Kidney capillary endothelial cell (primary cell): ENCODE data around the gene LENG9.

ENCODE experiments used
- DNase-seq: peaks from one replicate; pipeline ENCODE4 v3.0.0-alpha.2; 2018; ENCODE audit warnings: low spot score

LENG9 gene

GRCh38 chr19:54421521-54421920 lies 42.1 kb downstream of the LENG9 start:
- no peak for DNase-seq

DNA sequence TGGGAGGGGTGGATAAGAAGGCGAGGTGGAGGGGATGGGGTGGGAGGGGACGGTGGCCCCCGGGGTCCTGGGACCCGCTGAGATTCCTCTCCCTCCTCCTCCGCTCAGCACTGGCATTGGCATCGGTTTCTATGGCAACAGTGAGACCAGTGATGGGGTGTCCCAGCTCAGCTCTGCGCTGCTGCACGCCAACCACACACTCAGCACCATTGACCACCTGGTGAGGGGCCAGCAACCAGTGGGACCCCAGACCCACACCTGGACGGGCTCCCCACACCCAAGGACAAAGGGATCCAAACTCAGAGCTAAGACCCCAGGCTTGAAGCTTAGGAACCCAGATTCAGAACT lies 42.4 kb downstream of the LENG9 start:
- DNase-seq = no peak

DNA sequence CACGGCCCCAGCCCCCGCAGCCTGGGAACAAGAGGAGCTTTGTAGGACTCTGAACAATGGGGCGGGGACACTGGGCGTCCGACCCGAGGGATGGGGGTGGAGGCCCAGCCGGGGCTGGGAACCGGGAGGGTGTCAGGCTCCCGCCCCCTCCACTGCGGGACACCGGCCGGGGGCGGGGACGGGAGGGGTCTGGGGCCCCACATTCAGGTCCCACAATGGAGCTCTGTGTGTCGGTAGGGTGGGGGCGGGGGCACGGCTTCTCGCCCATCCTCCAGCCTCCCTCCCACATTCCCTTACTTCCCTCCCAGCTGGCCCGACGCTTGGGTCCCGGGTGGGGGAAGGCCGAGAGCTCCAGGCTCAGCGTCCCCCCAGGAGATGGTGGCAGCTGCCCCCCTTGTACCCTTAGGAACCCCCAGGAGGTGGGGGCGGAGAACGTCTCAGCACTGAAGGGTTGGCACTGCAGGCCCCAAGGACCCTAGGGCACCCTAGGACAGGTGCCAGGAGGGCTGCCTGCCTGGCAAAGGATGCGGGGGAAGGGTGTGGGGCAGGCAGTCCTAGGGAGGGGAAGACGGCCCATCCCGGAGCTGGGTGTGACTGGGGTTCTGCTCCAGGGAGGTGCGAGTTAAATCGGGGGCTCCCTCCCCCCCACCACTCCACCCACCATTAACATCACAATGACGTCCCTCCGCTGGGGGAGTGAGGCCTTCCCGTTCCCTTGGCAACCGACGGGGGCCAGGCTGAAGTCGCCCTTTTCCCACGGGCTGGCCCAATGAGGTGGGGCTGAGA lies 43.0 kb downstream of the LENG9 start:
- DNase-seq = no peak

DNA sequence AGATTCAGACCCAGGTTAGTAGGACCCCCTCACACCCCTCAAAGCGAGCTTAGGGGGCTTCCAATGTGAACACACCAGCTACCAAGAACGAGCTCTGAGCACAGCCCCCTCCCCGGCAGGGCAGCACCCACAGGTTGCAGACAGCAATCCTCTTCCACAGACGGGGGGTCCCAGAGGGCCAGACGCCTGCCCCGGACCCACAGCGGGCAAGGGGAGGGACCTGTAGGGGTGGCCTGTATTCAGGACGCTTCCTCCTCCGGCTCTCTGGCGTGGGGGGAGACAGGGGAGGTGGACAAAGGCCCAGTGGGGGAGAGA lies 43.6 kb downstream of the LENG9 start:
- no peak for DNase-seq

DNA sequence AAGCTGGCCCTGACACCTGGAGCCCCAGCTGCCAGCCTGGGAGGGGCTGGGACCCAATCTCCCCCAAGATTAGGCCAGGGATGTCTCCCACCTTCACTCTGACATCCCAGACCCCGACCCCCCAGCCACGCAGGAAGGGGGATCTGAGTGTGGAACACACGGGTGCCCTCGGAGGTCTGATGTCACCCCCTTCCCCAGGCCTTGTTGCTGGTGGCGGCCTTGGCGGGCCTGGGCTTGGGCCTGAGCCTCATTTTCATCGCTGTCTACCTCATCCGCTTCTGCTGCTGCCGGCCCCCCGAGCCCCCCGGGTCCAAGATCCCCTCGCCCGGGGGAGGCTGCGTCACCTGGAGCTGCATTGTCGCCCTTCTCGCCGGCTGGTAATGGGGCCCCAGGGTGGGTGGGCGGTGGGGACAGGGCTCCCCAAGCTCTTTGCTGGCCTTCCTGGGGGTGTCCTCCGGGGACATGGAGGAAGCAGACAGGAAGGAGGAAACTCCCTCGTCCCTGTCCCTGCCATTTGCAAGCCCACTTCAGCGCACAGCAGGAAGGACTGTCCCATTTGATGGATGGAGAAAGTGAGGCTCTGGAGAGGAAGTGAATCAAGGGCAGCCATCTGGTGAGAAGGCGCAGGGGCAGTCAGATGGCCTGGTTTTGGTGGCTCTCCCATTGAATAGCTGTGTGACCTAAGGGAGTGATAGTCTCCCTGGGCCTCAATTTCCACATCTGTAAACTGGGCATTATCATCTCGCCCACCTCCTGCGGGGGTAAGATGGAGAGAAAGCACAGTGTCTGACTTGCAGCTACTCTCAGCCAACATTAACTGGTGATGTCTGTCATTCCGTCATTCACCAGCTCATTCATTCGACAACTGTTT lies 44.4 kb downstream of the LENG9 start:
- DNase-seq = no peak

- no peak for DNase-seq
These were observed 45.3 kb downstream of the LENG9 start for GRCh38 chr19:54418030-54418929.

DNA sequence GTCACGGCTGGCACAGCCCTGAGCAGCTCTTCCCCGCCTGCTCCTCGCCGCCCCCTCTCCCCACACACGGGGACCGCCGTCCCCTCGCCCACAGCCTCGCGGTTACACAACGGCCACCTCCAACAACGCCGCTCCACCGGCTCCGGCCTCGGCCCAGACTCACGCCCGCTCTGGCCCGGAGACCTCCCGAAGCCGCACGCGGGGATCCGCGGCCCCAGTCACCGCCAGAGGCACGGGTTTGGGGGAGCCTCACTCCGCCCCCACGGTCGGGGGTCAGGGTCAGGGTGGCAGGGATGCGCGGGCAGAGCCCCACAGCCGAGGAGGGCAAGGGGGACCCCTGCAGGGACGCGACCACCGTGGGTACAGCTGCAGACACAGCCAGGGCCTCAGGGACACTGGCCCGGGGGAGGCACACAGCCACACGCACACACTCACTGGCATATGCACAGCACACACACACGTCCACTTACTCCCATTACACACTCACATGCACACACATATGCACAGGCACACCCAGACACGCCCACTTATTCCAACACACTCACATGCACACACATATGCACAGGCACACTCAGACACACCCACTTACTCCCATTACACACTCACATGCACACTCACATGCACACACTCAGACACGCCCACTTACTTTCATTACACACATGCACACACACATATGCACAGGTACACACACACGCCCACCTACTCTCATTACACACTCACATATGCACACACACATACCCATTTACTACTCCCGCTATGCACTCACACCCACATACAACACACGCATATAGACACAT lies 46.7 kb downstream of the LENG9 start:
- no peak for DNase-seq

DNA sequence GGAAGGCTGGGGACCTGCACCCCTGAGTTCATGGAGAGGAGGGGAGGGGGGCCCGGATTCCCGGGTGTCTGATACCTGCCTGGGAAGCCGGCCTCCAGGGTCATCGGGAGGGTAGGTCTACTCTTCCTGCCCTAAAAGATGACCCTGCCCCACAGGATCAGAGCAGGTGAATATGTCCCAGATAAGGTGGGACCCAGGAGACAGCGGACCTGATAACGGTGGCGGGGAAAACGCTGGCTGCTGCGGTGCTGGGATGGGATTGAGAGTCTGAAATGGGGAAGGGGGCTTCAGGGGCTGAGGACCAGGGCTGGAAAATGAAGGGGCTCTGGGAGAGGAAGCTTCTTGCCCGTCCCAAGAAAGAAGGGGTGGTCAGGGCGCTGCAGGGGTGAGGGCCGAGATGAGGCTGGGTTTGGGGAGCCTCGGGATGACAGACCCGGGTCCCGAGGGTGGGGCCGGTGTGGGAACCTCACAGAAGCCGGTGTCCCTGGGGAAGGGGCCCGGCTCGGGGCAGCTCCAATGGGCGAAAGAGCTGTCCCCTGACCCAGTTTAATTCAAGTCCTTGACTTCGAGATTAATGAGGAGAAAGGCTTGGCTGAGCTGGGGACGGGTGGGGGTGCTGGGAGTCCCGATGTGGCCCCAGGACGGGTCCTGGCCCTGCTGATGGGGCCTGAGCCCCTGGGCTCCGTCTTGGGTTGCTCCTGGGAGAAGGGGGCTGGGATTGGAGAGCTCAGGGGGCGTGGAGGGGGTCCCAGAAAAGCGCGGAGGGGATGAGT lies 47.5 kb downstream of the LENG9 start:
- no peak for DNase-seq

GRCh38 chr19:54415208-54415900 lies 48.2 kb downstream of the LENG9 start, which contains the start of gene TTYH1:
Gene TTYH1, plus strand, starts transcription at chr19:54415464. Its CDS starts 89 bp downstream, at chr19:54415553.
- no peak for DNase-seq

DNA sequence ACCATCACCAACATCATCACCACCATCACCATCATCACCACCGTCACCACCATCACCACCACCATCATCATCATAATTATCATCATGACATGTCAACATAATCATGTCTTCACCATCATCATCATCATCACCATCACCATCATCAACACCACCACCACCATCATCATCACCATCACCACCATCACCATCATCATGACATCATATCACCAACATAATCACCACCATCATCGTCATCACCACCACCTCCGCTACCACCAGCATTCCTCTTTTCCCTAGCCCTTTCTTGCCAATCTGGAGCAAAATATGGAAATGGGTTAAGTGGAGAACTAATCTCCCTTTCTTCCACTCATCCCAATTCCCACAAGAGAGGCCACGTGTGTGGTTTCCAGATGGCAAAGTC lies 49.4 kb downstream of the LENG9 start:
- no peak for DNase-seq

DNA sequence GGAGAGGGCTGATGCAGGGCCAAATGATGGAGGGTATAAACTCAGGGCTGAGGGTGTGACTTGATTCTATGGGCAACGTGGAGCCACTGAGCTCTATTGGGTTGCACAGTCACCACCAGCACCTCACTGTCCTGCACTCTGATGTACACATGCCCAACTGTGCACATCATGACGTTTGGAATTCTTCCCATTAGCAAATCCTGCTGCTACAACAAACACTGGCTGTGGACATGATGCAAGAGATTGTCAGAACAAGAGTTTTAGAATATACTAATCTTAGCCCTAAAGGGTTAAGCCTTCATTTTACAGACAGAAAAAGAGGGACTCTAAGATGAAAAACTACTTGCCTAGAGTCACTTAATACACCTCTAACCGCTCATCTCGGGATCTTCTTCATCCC lies 50.7 kb downstream of the LENG9 start:
- no peak for DNase-seq
